ENCODE results near the gene SLC25A48. TPM values are rescaled to one million over a fixed set of nuclear protein-coding genes. Genes with fewer than 3 reads are reported as not detected.

Gene SLC25A48
- total and polyA plus RNA-seq, 5 experiments from 2014 or later, result not detected

DNA sequence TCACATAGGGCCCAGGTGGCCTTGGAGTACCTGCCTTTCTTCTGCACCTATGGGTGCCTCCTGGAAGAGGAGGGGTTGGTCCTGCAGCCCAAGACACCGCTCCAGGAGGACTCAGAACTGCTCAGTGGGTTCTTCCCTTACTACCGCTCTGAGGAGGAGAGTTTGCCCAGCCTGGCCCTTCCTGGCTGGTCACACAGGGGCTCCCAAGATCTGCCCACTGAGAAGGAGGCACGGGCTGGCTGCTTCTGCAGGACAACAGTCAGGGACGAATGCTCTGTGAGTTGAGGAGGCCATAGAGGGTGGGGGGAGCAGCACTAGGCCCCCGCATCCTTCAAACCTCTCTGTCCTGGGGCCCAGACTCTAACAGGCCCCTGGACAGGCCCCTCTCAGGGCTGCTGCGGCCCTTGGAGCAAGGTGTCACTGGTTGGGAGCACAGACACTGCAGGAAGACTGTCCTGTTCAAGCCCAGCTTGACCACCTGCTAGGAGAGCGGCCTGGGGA lies 9.9 kb upstream of the SLC25A48 start:
- Mint-ChIP-seq H3K27me3 (peaks cover 0 to 6% (median 0%) of the 10 kb centered on the region in 5 donors), H3K4me3 (no peak overlapping the region), H3K4me1 (no peaks in the 10 kb centered on the region), H3K27ac (no peak overlapping the region), H3K9me3 (no peaks in the 10 kb centered on the region), H3K36me3 (no peaks in the 10 kb centered on the region)
- POLR2A ChIA-PET, result no interaction called here
- DNase-seq (no peak), ATAC-seq (no peak)

DNA sequence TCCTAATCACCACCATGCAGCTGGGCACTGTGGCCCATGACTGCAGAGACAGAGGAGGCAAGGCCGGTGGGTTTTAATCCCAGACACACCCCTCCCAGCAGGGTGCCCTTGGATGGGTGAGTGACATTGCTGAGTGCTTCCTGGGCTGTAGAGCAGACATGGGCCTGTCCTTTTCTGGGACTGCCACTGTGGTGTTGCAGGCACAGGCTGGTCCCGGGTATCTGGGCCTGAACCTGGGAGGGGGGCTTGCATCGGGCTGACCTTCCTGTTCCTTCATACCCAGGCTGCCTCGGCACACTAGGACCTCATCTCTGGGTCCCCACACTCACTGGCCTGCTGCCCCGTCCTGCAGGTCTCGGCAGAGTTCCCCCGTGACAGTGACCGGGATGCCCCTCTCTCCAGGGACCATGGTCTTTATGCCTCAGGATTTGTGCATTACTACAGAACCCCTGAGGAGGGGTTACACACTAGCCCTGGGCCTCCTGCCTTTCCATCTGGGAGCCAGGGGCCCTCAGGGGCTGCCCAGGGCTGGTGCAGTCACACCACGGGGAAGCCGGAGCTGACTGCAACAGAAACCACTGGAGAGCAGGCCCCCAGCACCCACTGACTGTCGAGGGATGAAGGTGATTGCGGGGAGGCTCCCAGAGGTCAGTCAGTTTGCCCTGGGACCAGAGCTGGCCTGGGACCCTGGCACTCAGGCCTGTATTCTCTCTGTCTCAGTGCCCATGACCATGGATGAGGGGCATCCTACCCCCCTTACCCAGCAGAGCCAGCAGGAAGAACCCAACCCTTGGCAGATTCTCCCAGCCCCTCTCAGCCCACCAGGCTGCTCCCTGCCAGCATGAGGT lies 8.9 kb upstream of the SLC25A48 start:
- ATAC-seq, result no peak
- peaks cover 0 to 2% (median 0%) of the 10 kb centered on the region in 4 donors for H3K4me1 Mint-ChIP-seq
- H3K27me3 Mint-ChIP-seq, result peaks cover under 1 to 13% (median 6%) of the 10 kb centered on the region in 5 donors
- DNase-seq, result no peak
- no peak overlapping the region for H3K27ac Mint-ChIP-seq
- H3K36me3 Mint-ChIP-seq, result no peaks in the 10 kb centered on the region
- no peak overlapping the region for H3K4me3 Mint-ChIP-seq
- POLR2A ChIA-PET, result no interaction called here
- no peaks in the 10 kb centered on the region for H3K9me3 Mint-ChIP-seq

DNA sequence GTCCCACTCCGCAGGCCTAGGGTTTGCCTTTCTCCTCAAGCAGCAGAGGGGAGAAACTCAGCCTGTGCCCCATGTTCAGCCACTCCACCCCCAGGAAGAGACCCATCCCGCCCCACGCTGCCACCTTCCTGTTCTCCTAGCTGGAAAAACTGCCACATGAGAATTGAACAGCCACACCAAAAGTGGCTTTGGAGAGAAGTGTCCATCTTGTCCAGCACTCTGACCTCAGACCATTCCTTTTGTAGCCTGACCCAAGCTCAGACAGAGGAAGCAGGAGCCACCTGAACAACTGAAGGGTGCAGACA lies 8.3 kb upstream of the SLC25A48 start:
- no peak for DNase-seq
- ATAC-seq, result no peak
- POLR2A ChIA-PET, result no interaction called here

DNA sequence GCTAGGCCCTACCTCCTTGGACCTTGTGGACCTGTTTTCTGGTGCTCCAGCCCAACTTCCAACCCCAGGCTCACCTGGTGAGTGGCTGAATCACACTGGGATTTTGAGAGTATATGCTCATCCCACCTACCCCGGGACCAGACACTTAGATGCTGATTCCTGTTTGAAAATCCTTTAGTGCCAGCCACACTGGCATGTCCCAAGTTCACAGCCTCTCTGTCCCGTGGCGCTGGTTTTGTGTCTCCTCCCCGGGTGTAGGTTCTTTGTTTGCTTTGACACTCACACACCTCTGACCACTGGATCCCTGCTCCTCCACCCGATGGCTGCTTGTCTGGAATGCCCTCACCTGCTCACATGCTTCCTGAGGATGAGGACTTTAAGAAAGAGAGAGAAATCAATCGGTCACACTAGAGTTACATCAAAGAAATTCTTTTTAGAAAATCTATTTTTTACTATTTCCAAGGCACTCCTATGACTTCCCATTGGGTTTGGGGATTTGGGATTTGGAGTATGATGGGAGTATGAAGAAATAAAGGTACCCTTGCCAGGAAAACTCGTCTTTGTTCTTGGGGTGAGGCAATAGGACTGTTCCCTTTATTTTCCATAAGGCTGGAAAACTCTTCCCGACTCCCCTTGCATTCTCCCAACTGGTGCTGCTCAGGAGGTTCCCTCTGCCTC lies 7.3 kb upstream of the SLC25A48 start:
- Mint-ChIP-seq H3K27me3 (peaks cover 10 to 28% (median 20%) of the 10 kb centered on the region in 5 donors), H3K36me3 (peaks cover 0 to 4% (median 0%) of the 10 kb centered on the region in 3 donors)
- POLR2A ChIA-PET, result no interaction called here

More for the DNA sequence above, 8.3 kb upstream of the SLC25A48 start:
- Mint-ChIP-seq H3K4me1 (peaks cover 0 to 2% (median 0%) of the 10 kb centered on the region in 4 donors), H3K36me3 (no peaks in the 10 kb centered on the region), H3K9me3 (no peaks in the 10 kb centered on the region), H3K27me3 (peaks cover 2 to 18% (median 10%) of the 10 kb centered on the region in 5 donors), H3K4me3 (no peak overlapping the region), H3K27ac (no peak overlapping the region)

DNA sequence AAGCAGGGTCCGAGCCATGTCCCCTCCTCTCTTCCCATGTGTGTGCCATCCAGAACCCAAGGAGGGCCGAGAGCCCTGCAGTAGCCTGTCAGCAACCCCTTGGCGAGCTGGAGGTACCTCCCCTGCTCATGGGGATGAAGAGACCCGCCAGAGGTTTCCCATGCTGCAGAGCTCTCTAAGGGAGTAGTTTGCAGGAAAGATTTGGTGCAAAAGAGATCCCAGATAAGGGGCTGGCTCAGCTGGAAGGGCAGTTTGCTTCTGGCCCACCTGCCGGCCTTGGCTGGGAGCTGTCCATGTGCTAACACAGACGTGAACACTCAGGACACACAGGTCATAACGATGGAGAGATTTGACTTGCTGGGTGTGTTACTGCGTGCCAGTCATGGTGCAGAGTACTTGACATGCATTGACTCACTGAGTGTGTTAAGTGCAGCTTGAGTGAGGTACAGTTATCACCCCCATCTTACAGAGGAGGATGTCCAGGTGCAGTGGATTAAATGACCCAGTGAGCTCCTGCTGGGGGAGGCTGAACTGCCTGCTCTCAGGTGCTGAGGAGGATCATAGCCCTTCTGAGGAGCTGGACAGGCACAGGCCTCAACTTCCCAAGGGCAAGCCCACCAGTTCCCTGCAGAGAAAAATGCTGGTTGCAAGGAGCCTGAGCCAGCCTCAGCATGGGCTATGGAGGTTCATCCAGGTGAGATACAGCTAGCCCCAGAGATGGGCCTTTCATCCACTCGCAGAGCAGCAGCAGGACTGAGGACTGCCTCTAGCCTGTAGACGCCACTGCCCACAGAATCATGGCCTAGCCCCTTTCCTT lies 6.3 kb upstream of the SLC25A48 start:
- peaks cover 0 to 2% (median 0%) of the 10 kb centered on the region in 9 donors for H3K9me3 Mint-ChIP-seq
- peaks cover 0 to 4% (median 0%) of the 10 kb centered on the region in 3 donors for H3K36me3 Mint-ChIP-seq
- DNase-seq, result no peak
- POLR2A ChIA-PET, result no interaction called here
- peaks cover 0 to 4% (median 1%) of the 10 kb centered on the region in 4 donors for H3K4me1 Mint-ChIP-seq
- H3K4me3 Mint-ChIP-seq, result no peak overlapping the region
- no peak overlapping the region for H3K27ac Mint-ChIP-seq
- H3K27me3 Mint-ChIP-seq, result peaks cover 12 to 38% (median 28%) of the 10 kb centered on the region in 5 donors
- ATAC-seq, result no peak

More for the DNA sequence above, 7.3 kb upstream of the SLC25A48 start:
- Mint-ChIP-seq H3K9me3 (peaks cover 0 to 1% (median 0%) of the 10 kb centered on the region in 9 donors), H3K4me3 (no peak overlapping the region), H3K4me1 (peaks cover 0 to 2% (median under 1%) of the 10 kb centered on the region in 4 donors), H3K27ac (no peak overlapping the region)
- no peak for ATAC-seq
- DNase-seq, result no peak

DNA sequence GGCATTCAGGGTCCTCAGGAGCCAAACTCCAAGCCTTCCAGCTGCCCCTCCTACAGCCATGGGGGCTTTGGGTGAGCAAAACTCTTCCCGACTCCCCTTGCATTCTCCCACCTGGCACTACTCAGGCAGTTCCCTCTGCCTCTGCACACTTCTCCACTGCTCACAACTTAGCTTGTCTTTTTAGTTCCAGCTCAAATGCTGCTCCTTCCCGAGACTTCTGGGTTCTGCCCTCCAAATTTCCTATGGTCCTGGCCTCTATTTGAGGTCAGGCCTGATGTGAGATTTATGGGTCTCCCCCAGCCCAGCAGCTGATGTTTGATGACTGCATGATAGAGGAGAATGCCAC lies 5.7 kb upstream of the SLC25A48 start:
- DNase-seq (no peak), ATAC-seq (no peak)
- Mint-ChIP-seq H3K36me3 (peaks cover 0 to 4% (median 0%) of the 10 kb centered on the region in 3 donors), H3K9me3 (peaks cover 0 to 2% (median 0%) of the 10 kb centered on the region in 9 donors), H3K27me3 (peaks cover 12 to 41% (median 33%) of the 10 kb centered on the region in 5 donors), H3K4me3 (no peak overlapping the region), H3K27ac (no peak overlapping the region), H3K4me1 (peaks cover 0 to 4% (median 1%) of the 10 kb centered on the region in 4 donors)
- POLR2A ChIA-PET, result no interaction called here

DNA sequence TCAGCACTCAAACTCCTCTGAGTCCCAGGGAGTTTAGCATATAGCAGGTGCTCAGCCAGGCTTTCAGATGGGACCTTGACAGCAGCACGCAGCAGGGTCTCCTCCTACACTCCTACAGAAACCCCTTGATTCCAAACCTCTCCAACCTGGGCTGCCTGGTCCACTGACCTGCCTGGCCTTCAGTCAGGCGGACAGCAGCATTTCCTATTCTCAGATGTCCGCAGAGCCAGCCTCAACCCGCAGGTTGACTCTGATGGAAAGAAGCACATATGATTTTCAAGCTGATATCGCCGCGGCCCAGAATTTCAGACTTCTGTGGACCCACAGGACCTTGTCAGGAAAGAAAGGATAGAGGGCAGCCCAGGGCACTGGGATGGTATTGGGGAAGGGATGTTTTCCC lies 5.3 kb upstream of the SLC25A48 start:
- H3K27ac Mint-ChIP-seq, result no peak overlapping the region
- no peak overlapping the region for H3K4me3 Mint-ChIP-seq
- POLR2A ChIA-PET, result no interaction called here
- peaks cover 0 to 4% (median 0%) of the 10 kb centered on the region in 3 donors for H3K36me3 Mint-ChIP-seq
- peaks cover 1 to 7% (median 4%) of the 10 kb centered on the region in 4 donors for H3K4me1 Mint-ChIP-seq
- ATAC-seq (no peak), DNase-seq (no peak)
- peaks cover 15 to 45% (median 37%) of the 10 kb centered on the region in 5 donors for H3K27me3 Mint-ChIP-seq
- peaks cover 0 to 4% (median 0%) of the 10 kb centered on the region in 9 donors for H3K9me3 Mint-ChIP-seq

DNA sequence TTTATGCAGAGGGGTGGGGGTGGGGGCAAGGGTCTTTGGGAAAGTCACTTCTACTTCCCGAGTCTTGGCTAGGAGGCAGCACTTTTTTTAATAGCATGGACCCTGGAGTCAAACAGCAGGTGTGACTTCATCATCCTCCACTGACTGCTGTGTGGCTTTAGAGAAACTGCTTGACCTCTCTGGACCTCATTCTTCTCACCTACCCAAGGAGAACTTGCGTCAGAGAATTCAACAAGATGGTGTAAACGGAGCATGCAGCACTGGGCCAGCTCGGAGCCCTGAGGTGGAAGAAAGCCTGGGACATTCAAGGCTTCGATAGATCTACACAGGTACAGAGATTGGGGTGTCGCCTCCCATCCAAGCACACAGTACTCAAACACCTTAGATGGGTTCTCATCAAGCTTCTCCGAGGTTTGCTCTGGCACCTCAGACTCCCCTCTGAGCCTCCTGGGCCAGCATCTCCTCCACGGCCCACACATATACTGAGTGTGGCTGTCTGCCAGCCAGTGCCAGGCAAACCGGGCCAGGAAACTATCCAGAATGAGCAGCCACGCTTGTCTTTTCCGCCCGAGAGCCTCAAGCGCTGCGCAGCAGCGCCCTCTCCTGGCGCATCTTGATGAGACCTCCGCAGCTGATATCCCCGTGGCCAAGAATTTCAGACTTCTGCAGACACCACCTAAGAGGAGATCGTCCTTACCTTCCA lies 4.6 kb upstream of the SLC25A48 start:
- Mint-ChIP-seq H3K9me3 (peaks cover 0 to 6% (median 0%) of the 10 kb centered on the region in 9 donors), H3K36me3 (peaks cover 0 to 4% (median 0%) of the 10 kb centered on the region in 3 donors), H3K27me3 (peaks cover 16 to 48% (median 42%) of the 10 kb centered on the region in 5 donors), H3K27ac (no peak overlapping the region), H3K4me3 (no peak overlapping the region), H3K4me1 (peaks cover 3 to 10% (median 6%) of the 10 kb centered on the region in 4 donors)
- POLR2A ChIA-PET, result no interaction called here
- ATAC-seq (no peak), DNase-seq (no peak)

DNA sequence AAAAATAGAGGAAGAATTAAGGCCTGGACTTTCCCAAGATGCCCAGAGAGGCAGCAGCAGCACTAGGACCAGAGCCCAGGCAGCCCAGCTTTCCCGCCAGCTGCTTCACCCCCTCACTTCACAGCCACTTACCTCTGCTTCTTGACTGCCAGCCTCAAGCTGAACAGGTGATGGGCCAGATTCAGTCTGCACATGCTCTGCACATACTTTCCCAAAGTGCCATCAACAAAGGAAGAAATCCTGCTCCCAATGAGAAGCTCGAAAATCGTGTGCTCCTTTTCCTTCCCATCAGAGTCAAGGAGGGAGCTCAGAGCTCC lies 4.1 kb upstream of the SLC25A48 start:
- no peak for DNase-seq
- peaks cover 3 to 10% (median 6%) of the 10 kb centered on the region in 4 donors for H3K4me1 Mint-ChIP-seq
- H3K36me3 Mint-ChIP-seq, result peaks cover 0 to 4% (median 0%) of the 10 kb centered on the region in 3 donors
- H3K27me3 Mint-ChIP-seq, result peaks cover 16 to 48% (median 46%) of the 10 kb centered on the region in 5 donors
- ATAC-seq, result no peak
- no peak overlapping the region for H3K4me3 Mint-ChIP-seq
- H3K9me3 Mint-ChIP-seq, result peaks cover 0 to 6% (median 0%) of the 10 kb centered on the region in 9 donors
- no peak overlapping the region for H3K27ac Mint-ChIP-seq
- POLR2A ChIA-PET, result no interaction called here

DNA sequence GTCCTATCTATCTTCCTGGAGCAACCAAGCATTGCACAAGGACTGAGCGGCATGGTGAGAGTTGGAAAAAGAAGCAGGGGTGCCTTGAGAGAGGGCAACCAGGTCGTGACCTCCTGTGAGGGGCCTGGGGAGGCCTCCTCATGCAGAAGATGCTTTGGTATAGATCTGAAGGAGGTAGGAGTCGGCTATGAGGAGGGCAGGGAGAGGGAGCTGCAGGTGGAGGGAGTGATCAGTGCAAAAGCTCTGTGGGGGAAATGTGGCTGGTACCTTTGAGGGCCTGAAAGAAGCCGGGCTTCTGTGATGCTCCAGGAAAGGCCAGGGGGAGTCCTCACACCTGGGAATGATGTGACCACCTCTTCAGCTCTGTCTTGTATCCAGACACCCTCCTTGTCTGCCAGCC lies 3.6 kb upstream of the SLC25A48 start:
- Mint-ChIP-seq H3K4me3 (no peak overlapping the region), H3K4me1 (peaks cover 3 to 10% (median 6%) of the 10 kb centered on the region in 4 donors), H3K27ac (no peak overlapping the region), H3K9me3 (peaks cover 0 to 6% (median 0%) of the 10 kb centered on the region in 9 donors), H3K27me3 (peaks cover 16 to 48% (median 46%) of the 10 kb centered on the region in 5 donors), H3K36me3 (peaks cover 0 to 4% (median 0%) of the 10 kb centered on the region in 3 donors)
- DNase-seq (no peak), ATAC-seq (no peak)
- POLR2A ChIA-PET, result no interaction called here

DNA sequence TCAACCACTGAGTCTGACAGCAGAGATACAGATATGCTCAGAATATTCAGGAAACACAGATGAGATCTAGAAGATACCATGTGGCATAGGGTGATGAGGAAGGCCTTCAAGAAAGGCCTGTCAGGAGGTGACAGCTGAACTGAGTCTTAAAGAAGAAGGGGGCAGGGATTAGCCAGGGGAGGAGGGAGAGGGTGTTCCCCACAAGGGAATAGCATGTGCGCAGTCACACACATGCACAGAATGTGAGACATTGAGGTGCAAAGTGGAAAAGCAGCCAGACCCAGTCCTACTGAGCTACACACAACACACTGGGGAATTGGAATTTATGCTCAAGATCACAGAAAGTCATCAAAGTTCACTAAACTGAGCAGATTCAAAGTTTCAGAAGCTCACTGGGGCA lies 3.0 kb upstream of the SLC25A48 start:
- Mint-ChIP-seq H3K4me3 (no peak overlapping the region), H3K36me3 (peaks cover 0 to 4% (median 0%) of the 10 kb centered on the region in 3 donors), H3K27ac (no peak overlapping the region), H3K27me3 (peaks cover 18 to 48% (median 47%) of the 10 kb centered on the region in 5 donors), H3K9me3 (peaks cover 0 to 6% (median 0%) of the 10 kb centered on the region in 9 donors), H3K4me1 (peaks cover 3 to 10% (median 6%) of the 10 kb centered on the region in 4 donors)
- no peak for ATAC-seq
- no peak for DNase-seq
- POLR2A ChIA-PET, result no interaction called here
